ENCODE data around the gene EID1. TPM values are rescaled to one million over a fixed set of nuclear protein-coding genes. Genes with fewer than 3 reads are reported as not detected.

EID1 gene
- polyA plus RNA-seq, 1 of the 3 experiments (the other 2 are of a cell fraction), result 228 TPM

DNA sequence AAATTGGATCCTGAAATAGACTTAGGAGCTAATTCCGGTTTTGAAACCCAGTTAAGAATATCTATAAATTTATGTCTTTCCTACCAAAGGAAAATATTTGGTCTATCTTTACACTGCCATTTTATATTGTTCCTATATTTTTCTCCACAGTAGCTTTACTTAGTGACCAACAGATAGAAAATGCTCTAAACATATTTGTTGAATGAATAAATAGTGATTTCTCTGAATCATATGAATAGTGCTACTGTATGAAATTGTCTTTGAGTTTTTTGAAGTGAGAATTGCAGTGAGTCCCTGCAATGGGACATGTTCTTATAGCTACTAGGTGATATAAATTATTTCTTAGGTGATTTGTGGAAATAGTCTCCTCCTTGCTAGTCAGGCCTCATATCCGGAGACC, 18.5 kb upstream of the EID1 start (continued):
- TF ChIP-seq, protein P1, sequence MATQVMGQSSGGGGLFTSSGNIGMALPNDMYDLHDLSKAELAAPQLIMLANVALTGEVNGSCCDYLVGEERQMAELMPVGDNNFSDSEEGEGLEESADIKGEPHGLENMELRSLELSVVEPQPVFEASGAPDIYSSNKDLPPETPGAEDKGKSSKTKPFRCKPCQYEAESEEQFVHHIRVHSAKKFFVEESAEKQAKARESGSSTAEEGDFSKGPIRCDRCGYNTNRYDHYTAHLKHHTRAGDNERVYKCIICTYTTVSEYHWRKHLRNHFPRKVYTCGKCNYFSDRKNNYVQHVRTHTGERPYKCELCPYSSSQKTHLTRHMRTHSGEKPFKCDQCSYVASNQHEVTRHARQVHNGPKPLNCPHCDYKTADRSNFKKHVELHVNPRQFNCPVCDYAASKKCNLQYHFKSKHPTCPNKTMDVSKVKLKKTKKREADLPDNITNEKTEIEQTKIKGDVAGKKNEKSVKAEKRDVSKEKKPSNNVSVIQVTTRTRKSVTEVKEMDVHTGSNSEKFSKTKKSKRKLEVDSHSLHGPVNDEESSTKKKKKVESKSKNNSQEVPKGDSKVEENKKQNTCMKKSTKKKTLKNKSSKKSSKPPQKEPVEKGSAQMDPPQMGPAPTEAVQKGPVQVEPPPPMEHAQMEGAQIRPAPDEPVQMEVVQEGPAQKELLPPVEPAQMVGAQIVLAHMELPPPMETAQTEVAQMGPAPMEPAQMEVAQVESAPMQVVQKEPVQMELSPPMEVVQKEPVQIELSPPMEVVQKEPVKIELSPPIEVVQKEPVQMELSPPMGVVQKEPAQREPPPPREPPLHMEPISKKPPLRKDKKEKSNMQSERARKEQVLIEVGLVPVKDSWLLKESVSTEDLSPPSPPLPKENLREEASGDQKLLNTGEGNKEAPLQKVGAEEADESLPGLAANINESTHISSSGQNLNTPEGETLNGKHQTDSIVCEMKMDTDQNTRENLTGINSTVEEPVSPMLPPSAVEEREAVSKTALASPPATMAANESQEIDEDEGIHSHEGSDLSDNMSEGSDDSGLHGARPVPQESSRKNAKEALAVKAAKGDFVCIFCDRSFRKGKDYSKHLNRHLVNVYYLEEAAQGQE (IDR thresholded peaks at IDR 0.05; ENCODE audit: low read depth, low read length), result no peak
- TF ChIP-seq, protein P2, sequence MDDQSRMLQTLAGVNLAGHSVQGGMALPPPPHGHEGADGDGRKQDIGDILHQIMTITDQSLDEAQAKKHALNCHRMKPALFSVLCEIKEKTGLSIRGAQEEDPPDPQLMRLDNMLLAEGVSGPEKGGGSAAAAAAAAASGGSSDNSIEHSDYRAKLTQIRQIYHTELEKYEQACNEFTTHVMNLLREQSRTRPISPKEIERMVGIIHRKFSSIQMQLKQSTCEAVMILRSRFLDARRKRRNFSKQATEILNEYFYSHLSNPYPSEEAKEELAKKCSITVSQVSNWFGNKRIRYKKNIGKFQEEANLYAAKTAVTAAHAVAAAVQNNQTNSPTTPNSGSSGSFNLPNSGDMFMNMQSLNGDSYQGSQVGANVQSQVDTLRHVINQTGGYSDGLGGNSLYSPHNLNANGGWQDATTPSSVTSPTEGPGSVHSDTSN (IDR thresholded peaks at IDR 0.05), result no peak
- TF ChIP-seq, protein P3, sequence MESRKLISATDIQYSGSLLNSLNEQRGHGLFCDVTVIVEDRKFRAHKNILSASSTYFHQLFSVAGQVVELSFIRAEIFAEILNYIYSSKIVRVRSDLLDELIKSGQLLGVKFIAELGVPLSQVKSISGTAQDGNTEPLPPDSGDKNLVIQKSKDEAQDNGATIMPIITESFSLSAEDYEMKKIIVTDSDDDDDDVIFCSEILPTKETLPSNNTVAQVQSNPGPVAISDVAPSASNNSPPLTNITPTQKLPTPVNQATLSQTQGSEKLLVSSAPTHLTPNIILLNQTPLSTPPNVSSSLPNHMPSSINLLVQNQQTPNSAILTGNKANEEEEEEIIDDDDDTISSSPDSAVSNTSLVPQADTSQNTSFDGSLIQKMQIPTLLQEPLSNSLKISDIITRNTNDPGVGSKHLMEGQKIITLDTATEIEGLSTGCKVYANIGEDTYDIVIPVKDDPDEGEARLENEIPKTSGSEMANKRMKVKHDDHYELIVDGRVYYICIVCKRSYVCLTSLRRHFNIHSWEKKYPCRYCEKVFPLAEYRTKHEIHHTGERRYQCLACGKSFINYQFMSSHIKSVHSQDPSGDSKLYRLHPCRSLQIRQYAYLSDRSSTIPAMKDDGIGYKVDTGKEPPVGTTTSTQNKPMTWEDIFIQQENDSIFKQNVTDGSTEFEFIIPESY (IDR thresholded peaks at IDR 0.05; ENCODE audit: borderline replicate concordance, low read depth), result no peak
- TF ChIP-seq, protein P4, sequence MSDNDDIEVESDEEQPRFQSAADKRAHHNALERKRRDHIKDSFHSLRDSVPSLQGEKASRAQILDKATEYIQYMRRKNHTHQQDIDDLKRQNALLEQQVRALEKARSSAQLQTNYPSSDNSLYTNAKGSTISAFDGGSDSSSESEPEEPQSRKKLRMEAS (IDR thresholded peaks at IDR 0.05; ENCODE audit: low read depth), result no peak

DNA sequence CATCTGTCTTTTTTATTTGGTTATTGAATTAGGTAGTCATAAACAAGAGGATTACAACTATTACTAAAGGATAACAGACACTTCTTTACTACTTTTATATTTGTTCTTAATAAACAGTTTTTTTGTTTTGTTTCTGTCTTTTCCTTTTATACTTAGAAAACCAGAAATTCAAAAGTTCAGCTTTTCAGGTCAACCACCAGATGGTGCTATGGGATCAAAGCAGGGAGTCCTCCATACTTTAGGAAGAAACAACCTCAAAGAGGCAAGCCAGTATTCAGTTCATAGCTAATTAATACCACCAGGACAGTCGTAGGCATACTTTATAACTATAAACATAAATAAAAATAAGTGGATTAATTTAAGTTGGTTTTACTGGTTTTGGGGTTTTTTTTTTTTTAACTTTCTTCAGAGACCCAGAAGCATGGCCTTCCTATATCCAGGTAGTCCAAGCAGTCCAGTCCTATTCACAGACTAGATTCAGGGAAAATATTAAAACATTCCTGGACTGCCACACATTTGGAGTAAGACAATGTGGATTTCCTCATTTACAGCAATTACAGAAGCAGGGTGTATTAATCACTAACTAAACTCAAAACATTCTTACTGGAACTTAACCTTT, 16.0 kb upstream of the EID1 start:
- H3K4me1 ChIP-seq (ENCODE audit: control insufficient read depth in 1 of 2, insufficient read depth in 2 of 2, low read depth in 1 of 2, low read length in 1 of 2), result peaks cover 1 to 31% of the 10 kb centered on the region in 2 experiments; a peak in 3 of 4 replicates
- H3F3A ChIP-seq (replicated peaks; ENCODE audit: insufficient read depth), result peaks cover 12% of the 10 kb centered on the region
- no peak overlapping the region for H3K27ac ChIP-seq (ENCODE audit: low read depth in 2 of 2, low read length in 1 of 2)
- H3K79me2 ChIP-seq (ENCODE audit: insufficient read depth), result no peaks in the 10 kb centered on the region
- H3K27me3 ChIP-seq (ENCODE audit: insufficient read depth), result no peaks in the 10 kb centered on the region
- no peak overlapping the region for H3K9ac ChIP-seq
- no peak overlapping the region for H3K4me2 ChIP-seq
- 0% methylated on average over 1 of the region's 1 CpG for WGBS (ENCODE audit: low lambda C conversion rate)
- TF ChIP-seq GATA2 (CRISPR knock-in tag; IDR thresholded peaks at IDR 0.05), result no peak
- no peak for TF ChIP-seq POLR2AphosphoS5 (IDR thresholded peaks at IDR 0.05; ENCODE audit: low read depth, low read length)
- no peak for TF ChIP-seq FOXJ3 (CRISPR knock-in tag; IDR thresholded peaks at IDR 0.05)
- TF ChIP-seq RAD21 (IDR thresholded peaks at IDR 0.05; ENCODE audit: low read length), result peak; percentile 99
- TF ChIP-seq SMC3 (IDR thresholded peaks at IDR 0.05; ENCODE audit: low read depth, low read length), result peak; percentile 94
- TF ChIP-seq MXI1 (IDR thresholded peaks at IDR 0.05; ENCODE audit: low read depth, low read length), result no peak
- TF ChIP-seq, protein P2 (IDR thresholded peaks at IDR 0.05), result no peak
- TF ChIP-seq TCF12 (IDR thresholded peaks at IDR 0.05), result 0 out of 2 replicates have a peak, but pooled peaks have one; percentile 12
- TF ChIP-seq, protein P5, sequence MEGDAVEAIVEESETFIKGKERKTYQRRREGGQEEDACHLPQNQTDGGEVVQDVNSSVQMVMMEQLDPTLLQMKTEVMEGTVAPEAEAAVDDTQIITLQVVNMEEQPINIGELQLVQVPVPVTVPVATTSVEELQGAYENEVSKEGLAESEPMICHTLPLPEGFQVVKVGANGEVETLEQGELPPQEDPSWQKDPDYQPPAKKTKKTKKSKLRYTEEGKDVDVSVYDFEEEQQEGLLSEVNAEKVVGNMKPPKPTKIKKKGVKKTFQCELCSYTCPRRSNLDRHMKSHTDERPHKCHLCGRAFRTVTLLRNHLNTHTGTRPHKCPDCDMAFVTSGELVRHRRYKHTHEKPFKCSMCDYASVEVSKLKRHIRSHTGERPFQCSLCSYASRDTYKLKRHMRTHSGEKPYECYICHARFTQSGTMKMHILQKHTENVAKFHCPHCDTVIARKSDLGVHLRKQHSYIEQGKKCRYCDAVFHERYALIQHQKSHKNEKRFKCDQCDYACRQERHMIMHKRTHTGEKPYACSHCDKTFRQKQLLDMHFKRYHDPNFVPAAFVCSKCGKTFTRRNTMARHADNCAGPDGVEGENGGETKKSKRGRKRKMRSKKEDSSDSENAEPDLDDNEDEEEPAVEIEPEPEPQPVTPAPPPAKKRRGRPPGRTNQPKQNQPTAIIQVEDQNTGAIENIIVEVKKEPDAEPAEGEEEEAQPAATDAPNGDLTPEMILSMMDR (IDR thresholded peaks at IDR 0.05), result peak; percentile 98
- TF ChIP-seq RFX5 (IDR thresholded peaks at IDR 0.05; ENCODE audit: low read length), result no peak
- TF ChIP-seq TAF1 (IDR thresholded peaks at IDR 0.05; ENCODE audit: borderline replicate concordance, low read depth, low read length), result no peak
- H4K20me1 ChIP-seq (ENCODE audit: insufficient read depth), result no peaks in the 10 kb centered on the region
- DNase-seq, result peak; percentile 58
- ChIA-PET POLR2A (interaction anchor here (1.0 to 1.1 kb wide), 2 partner anchors 16 kb away, joined by 3 read pairs; partner anchors contain the start of gene EID1), CTCF (interaction anchor here (0.5 to 4.1 kb wide), 69 partner anchors 8 to 1454 kb away, joined by 3 to 68 read pairs (median 4); partner anchors contain the start of genes CEP152, COPS2, EID1 and FGF7)
- no peaks in the 10 kb centered on the region for H3K9me2 ChIP-seq
- no peaks in the 10 kb centered on the region for H3K36me3 ChIP-seq (replicated peaks in 1 of 2; ENCODE audit: control insufficient read depth in 1 of 2, insufficient read depth in 2 of 2, low read length in 1 of 2)
- H2AFZ ChIP-seq (ENCODE audit: low read depth), result no peak overlapping the region; the same call in 1 of the 2 replicates
- H3K4me3 ChIP-seq (ENCODE audit: low read depth in 2 of 2, low read length in 1 of 2), result no peak overlapping the region
- no peaks in the 10 kb centered on the region for H3K9me3 ChIP-seq
